Neutrophil (primary cell): ENCODE measurements around the gene TNC.

ENCODE experiments used
- H3K27ac ChIP-seq: fragments of 200-600 bp; sonication (generic); 2 replicates; pipeline ENCODE4 v1.5.1; 2016; ENCODE audit warnings: mild to moderate bottlenecking, moderate library complexity
- H3K27me3 ChIP-seq: fragments of 200-600 bp; sonication (generic); 2 replicates; pipeline ENCODE4 v1.6.0; 2016; ENCODE audit warnings: mild to moderate bottlenecking
- H3K36me3 ChIP-seq: fragments of 200-600 bp; sonication (generic); 2 replicates; pipeline ENCODE4 v1.5.1; 2017
- H3K4me1 ChIP-seq, 2 experiments: fragments of 200-600 bp in 1 of 2; sonication (generic) in 1 of 2; 1 replicate in 1 of 2; 2 replicates in 1 of 2; pipeline versions ENCODE4 v1.5.1 to v1.6.1; 2013 to 2016; ENCODE audit warnings: low read depth in 1 of 2, low read length in 1 of 2, mild to moderate bottlenecking in 1 of 2, moderate library complexity in 1 of 2; ENCODE audit not compliant: control insufficient read depth in 1 of 2, insufficient read depth in 1 of 2
- H3K4me3 ChIP-seq, 2 experiments: fragments of 200-600 bp in 1 of 2; sonication (generic) in 1 of 2; 1 replicate in 1 of 2; 2 replicates in 1 of 2; pipeline ENCODE4 v1.5.1; 2013 to 2016; ENCODE audit warnings: low read depth in 1 of 2, low read length in 1 of 2, mild to moderate bottlenecking in 1 of 2, moderate library complexity in 1 of 2
- H3K9me3 ChIP-seq: fragments of 200-600 bp; sonication (generic); 2 replicates; pipeline ENCODE4 v1.5.1; 2016
- TF ChIP-seq, protein P1 (sequence below): fragments of 200-600 bp; sonication (generic); IDR thresholded peaks from 2 replicates; pipeline ENCODE4 v1.5.1; 2016; ENCODE audit warnings: antibody characterized with exemption

The TNC gene

GRCh38 chr9:115117999-115118878 is at the start of gene TNC:
TSS of gene TNC (minus strand) at chr9:115118157. CDS start at chr9:115091018, 27,139 bp downstream.
- Histone ChIP-seq H3K27me3 (peaks cover 66% of the 10 kb centered on the region), H3K9me3 (no peaks in the 10 kb centered on the region), H3K4me3 (no peak within 1 kb of the TSS), H3K36me3 (no peaks in the 10 kb centered on the region), H3K27ac (no peak within 1 kb of the TSS), H3K4me1 (no peaks in the 10 kb centered on the region)
- TF ChIP-seq, protein P1, sequence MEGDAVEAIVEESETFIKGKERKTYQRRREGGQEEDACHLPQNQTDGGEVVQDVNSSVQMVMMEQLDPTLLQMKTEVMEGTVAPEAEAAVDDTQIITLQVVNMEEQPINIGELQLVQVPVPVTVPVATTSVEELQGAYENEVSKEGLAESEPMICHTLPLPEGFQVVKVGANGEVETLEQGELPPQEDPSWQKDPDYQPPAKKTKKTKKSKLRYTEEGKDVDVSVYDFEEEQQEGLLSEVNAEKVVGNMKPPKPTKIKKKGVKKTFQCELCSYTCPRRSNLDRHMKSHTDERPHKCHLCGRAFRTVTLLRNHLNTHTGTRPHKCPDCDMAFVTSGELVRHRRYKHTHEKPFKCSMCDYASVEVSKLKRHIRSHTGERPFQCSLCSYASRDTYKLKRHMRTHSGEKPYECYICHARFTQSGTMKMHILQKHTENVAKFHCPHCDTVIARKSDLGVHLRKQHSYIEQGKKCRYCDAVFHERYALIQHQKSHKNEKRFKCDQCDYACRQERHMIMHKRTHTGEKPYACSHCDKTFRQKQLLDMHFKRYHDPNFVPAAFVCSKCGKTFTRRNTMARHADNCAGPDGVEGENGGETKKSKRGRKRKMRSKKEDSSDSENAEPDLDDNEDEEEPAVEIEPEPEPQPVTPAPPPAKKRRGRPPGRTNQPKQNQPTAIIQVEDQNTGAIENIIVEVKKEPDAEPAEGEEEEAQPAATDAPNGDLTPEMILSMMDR, result no peak

- Histone ChIP-seq H3K36me3 (no peaks in the 10 kb centered on the region), H3K4me1 (no peaks in the 10 kb centered on the region), H3K4me3 (no peak overlapping the region), H3K27ac (no peak overlapping the region), H3K9me3 (no peaks in the 10 kb centered on the region), H3K27me3 (no peaks in the 10 kb centered on the region)
- TF ChIP-seq, protein P1, result no peak
Observed at GRCh38 chr9:115167175-115167574, 49.2 kb upstream of the TNC start.

DNA sequence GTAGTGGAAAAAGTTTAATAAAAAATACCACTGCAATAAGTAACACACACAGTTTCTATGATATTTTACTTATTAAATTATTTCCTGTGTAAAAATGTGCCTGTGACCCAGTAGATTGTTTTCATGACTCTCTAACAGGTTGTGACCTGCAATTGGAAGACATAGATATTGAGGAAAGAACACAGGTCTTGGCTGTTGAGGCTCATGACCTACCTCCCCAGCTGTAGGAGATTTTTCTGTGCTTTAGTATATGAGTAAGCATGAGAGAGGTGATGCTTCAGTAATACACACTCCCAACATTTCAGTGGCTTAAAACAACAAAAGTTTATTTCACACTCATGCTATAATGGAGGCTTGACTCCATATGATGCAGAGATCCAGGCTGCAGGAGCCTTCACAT is 47.3 kb upstream of the TNC start:
- TF ChIP-seq, protein P1, result no peak
- no peaks in the 10 kb centered on the region for H3K9me3 ChIP-seq
- no peak overlapping the region for H3K4me3 ChIP-seq
- H3K36me3 ChIP-seq, result no peaks in the 10 kb centered on the region
- no peaks in the 10 kb centered on the region for H3K27me3 ChIP-seq
- no peaks in the 10 kb centered on the region for H3K4me1 ChIP-seq
- H3K27ac ChIP-seq, result no peak overlapping the region

- H3K36me3 ChIP-seq, result no peaks in the 10 kb centered on the region
- H3K4me1 ChIP-seq, result no peaks in the 10 kb centered on the region
- no peak overlapping the region for H3K27ac ChIP-seq
- no peaks in the 10 kb centered on the region for H3K27me3 ChIP-seq
- H3K4me3 ChIP-seq, result no peak overlapping the region
- TF ChIP-seq, protein P1, result no peak
- H3K9me3 ChIP-seq, result no peaks in the 10 kb centered on the region
Observed at GRCh38 chr9:115164511-115164974, 46.6 kb upstream of the TNC start.

DNA sequence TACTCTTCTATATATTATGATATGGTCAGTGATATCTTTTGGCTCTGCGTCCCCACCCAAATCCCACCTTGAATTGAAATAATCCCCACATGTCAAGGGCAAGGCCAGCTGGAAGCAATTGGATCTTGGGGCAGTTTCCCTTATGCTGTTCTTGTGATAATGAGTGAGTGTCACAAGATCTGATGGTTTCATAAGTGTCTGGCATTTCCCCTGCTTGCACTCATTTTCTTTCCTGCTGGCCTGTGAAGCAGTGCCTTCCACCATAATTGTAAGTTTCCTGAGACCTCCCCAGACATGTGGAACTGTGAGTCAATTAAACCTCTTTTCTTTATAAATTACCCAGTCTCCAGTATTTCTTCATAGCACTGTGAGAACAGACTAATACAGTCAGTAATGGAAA is 45.0 kb upstream of the TNC start:
- H3K4me1 ChIP-seq, result no peaks in the 10 kb centered on the region
- H3K9me3 ChIP-seq, result no peaks in the 10 kb centered on the region
- TF ChIP-seq, protein P1, result no peak
- H3K27me3 ChIP-seq, result no peaks in the 10 kb centered on the region
- no peak overlapping the region for H3K27ac ChIP-seq
- no peaks in the 10 kb centered on the region for H3K36me3 ChIP-seq
- H3K4me3 ChIP-seq, result no peak overlapping the region
